K562 (cell line): ENCODE measurements around the gene AFF2. TPM values are rescaled to one million over a fixed set of nuclear protein-coding genes. Genes with fewer than 3 reads are reported as not detected.

Experiments used
- ATAC-seq: fragments of 200-7000 bp; cut with Tn5 transposase; 3 replicates; pipeline ENCODE4 v1.9.1; 2020; ENCODE audit warnings: moderate library complexity
- BruUV-seq: library from RNA; stranded (reverse); fragments of 400-500 nt; replicated peaks from 2 replicates; lab custom pipeline; 2021; lab: Mats Ljungman, UMichigan
- CTCF ChIA-PET: fragments of 300-600 bp; formaldehyde crosslinking; extraction: SDS; loops from one replicate; lab custom pipeline; 2021; ENCODE audit warnings: low intra/inter-chr PET ratio; lab: Yijun Ruan, JAX
- POLR2A ChIA-PET: fragments of 300-600, 350-650 bp; sonication (Branson Sonifier 250); formaldehyde crosslinking; extraction: SDS; loops from one replicate; lab custom pipeline; 2021; ENCODE audit warnings: antibody characterized with exemption, inconsistent platforms; lab: Yijun Ruan, JAX
- DNase-seq, 4 experiments: peaks; one replicate each; pipeline versions ENCODE4 v3.0.0 to v3.0.0-alpha.2; 2011 to 2018; ENCODE audit warnings: low spot score in 3 of 4, mixed read lengths in 3 of 4; ENCODE audit errors: extremely low read depth in 1 of 4
- FAIRE-seq: peaks from 2 replicates; lab custom pipeline; 2011; peaks lifted over from hg19 to GRCh38; lab: Jason Lieb, UNC
- H2AFZ ChIP-seq: 2 replicates; pipeline ENCODE4 v1.6.0; 2011; ENCODE audit warnings: low read depth, low read length, control low read depth, inconsistent platforms
- H3K27ac ChIP-seq: fragments of 200-600 bp; 3 replicates; pipeline ENCODE4 v1.8.0; 2011; ENCODE audit warnings: low read depth, mild to moderate bottlenecking, control low read depth, inconsistent platforms, low read length, moderate library complexity, mixed read lengths; ENCODE audit errors: extremely low read depth
- H3K27me3 ChIP-seq, 2 experiments: fragments of 300-600 bp in 1 of 2; 2 replicates in 1 of 2; 3 replicates in 1 of 2; pipeline versions ENCODE4 v1.6.0 to v1.8.0; 2011; ENCODE audit warnings: inconsistent platforms in 2 of 2, low read length in 2 of 2, mild to moderate bottlenecking in 1 of 2, mixed read lengths in 1 of 2, moderate library complexity in 1 of 2; ENCODE audit not compliant: control insufficient read depth in 2 of 2, insufficient read depth in 2 of 2
- H3K36me3 ChIP-seq: fragments of 300-600 bp; 3 replicates; pipeline ENCODE4 v1.8.0; 2011; ENCODE audit warnings: mild to moderate bottlenecking, low read length, inconsistent platforms; ENCODE audit not compliant: control insufficient read depth, insufficient read depth
- H3K4me1 ChIP-seq, 2 experiments: fragments of 200-600 bp in 1 of 2; replicated peaks in 1 of 2; 2 replicates in 1 of 2; 3 replicates in 1 of 2; pipeline versions ENCODE4 v1.5.1 to v1.8.0; 2011; ENCODE audit warnings: inconsistent platforms in 2 of 2, low read length in 2 of 2, mild to moderate bottlenecking in 1 of 2, mixed read lengths in 1 of 2, moderate library complexity in 1 of 2; ENCODE audit not compliant: control insufficient read depth in 2 of 2, insufficient read depth in 2 of 2
- H3K4me2 ChIP-seq: 2 replicates; pipeline ENCODE4 v1.6.1; 2011; ENCODE audit warnings: low read length, control low read depth, inconsistent platforms, mixed read lengths; ENCODE audit not compliant: insufficient read depth
- H3K4me3 ChIP-seq: fragments of 200-600 bp; sonication (generic), shearing (Covaris generic); 2 replicates; pipeline ENCODE4 v1.5.1; 2016; ENCODE audit warnings: control low read depth, inconsistent platforms
- H3K79me2 ChIP-seq: fragments of 200-600 bp; 3 replicates; pipeline ENCODE4 v1.8.0; 2011; ENCODE audit warnings: low read length, inconsistent platforms; ENCODE audit not compliant: control insufficient read depth, insufficient read depth
- H3K9ac ChIP-seq, 2 experiments: 2 replicates each; pipeline versions ENCODE4 v1.6.0 to v1.6.1; 2011; ENCODE audit warnings: low read depth in 2 of 2, low read length in 2 of 2, control low read depth in 1 of 2, inconsistent platforms in 1 of 2, mild to moderate bottlenecking in 1 of 2, mixed read lengths in 1 of 2; ENCODE audit not compliant: insufficient read depth in 1 of 2
- H3K9me1 ChIP-seq: one replicate; pipeline ENCODE4 v1.6.0; 2011; ENCODE audit warnings: inconsistent platforms, mild to moderate bottlenecking, low read length, moderate library complexity; ENCODE audit not compliant: control insufficient read depth, insufficient read depth
- H3K9me3 ChIP-seq: replicated peaks from 2 replicates; pipeline ENCODE4 v1.5.1; 2011; ENCODE audit warnings: low read depth, low read length, inconsistent platforms; ENCODE audit not compliant: control insufficient read depth, insufficient read depth
- H4K20me1 ChIP-seq: replicated peaks from 2 replicates; pipeline ENCODE4 v1.6.1; 2011; ENCODE audit warnings: low read length, inconsistent platforms, mixed read lengths; ENCODE audit not compliant: control insufficient read depth, insufficient read depth
- ATF7 ChIP-seq: fragments of 450-650 bp; IDR thresholded peaks from 2 replicates; pipeline ENCODE4 v1.7.1; 2014; ENCODE audit warnings: mild to moderate bottlenecking, moderate library complexity
- HNRNPH1 ChIP-seq: fragments of 200-400 bp; formaldehyde crosslinking; optimal IDR thresholded peaks from 2 replicates; pipeline ENCODE3; 2017; ENCODE audit warnings: low read depth, mild to moderate bottlenecking, low read length, moderate library complexity
- MBD2 ChIP-seq: sonication (generic); IDR thresholded peaks from 2 replicates; pipeline ENCODE4 v1.6.1; 2016; ENCODE audit warnings: low read depth, borderline replicate concordance
- NCOR1 ChIP-seq: fragments of 450-650 bp; IDR thresholded peaks from 2 replicates; pipeline ENCODE4 v1.6.1; 2016; ENCODE audit warnings: mild to moderate bottlenecking, moderate library complexity
- WGBS: fragments of 100-300 bp; shearing (Covaris generic); methylation state at CpG from one replicate; pipeline ENCODE4 v1.1.6; 2016; ENCODE audit warnings: low coverage, mixed read lengths; ENCODE audit not compliant: insufficient coverage; ENCODE audit errors: missing lambda C conversion rate; 5-methylcytosine and 5-hydroxymethylcytosine counted together
- in situ Hi-C: fragments of 300-500 bp; cut with MboI; formaldehyde crosslinking; loops from 4 replicates; pipeline ENCODE4 v1.15.0; 2018; ENCODE audit warnings: inconsistent platforms, mixed read lengths
- intact Hi-C: fragments of 100-400 bp; cut with micrococcal nuclease; formaldehyde crosslinking; loops from 2 replicates; pipeline ENCODE4 v1.14.2; 2022
- polyA plus RNA-seq, 8 experiments: library from polyadenylated mRNA; depleted of rRNA in 4 of 8; stranded (reverse) in 5 of 8; unstranded in 3 of 8; fragments of >200 nt; fragmentation: Nextera tagmentation in 2 of 8; fragmentation: Illumina TruSeq in 1 of 8; extraction: Ambion mirVana in 2 of 8; extraction: Trizol in 1 of 8; gene quantifications; 2 replicates each; pipeline versions ENCODE4 v1.2.1 to v1.2.3, GENCODE V29; 2011 to 2014; ENCODE audit warnings: inconsistent platforms in 1 of 8, missing spikeins in 1 of 8
- total RNA-seq, 7 experiments: library from RNA; depleted of rRNA in 6 of 7; stranded (reverse); fragments of >200 nt in 6 of 7; fragmentation: Illumina TruSeq in 2 of 7; extraction: Trizol in 2 of 7; gene quantifications; 2 replicates each; pipeline versions ENCODE4 v1.2.1 to v1.2.3, GENCODE V29; 2011 to 2021; ENCODE audit warnings: low replicate concordance in 1 of 7

AFF2 gene
- total and polyA plus RNA-seq, 9 of the 15 experiments (the other 6 are each of a cell fraction or from before 2014, with no cell fraction given), result 0.01 to 0.20 (median 0.07) TPM

GRCh38 chrX:148624951-148625474 is 124.6 kb downstream of the AFF2 start:
- Histone ChIP-seq H3K9ac (no peak overlapping the region), H3K79me2 (no peaks in the 10 kb centered on the region), H4K20me1 (no peaks in the 10 kb centered on the region), H3K4me1 (no peaks in the 10 kb centered on the region; a peak in 1 of 5 replicates), H3K4me3 (no peak overlapping the region), H3K9me1 (no peaks in the 10 kb centered on the region), H3K9me3 (no peaks in the 10 kb centered on the region), H3K4me2 (no peak overlapping the region), H3K27me3 (no peaks in the 10 kb centered on the region), H3K36me3 (no peaks in the 10 kb centered on the region), H2AFZ (no peak overlapping the region), H3K27ac (no peak overlapping the region)
- BruUV-seq, result no TSS peak
- no peak for ATAC-seq
- in situ Hi-C loops (no loop called here), intact Hi-C loops (no loop called here)
- no peak for DNase-seq
- TF ChIP-seq ATF7 (no peak), HNRNPH1 (no peak)
- 0% methylated on average over 2 of the region's 2 CpGs for WGBS
- ChIA-PET POLR2A (no interaction called here), CTCF (no interaction called here)
- no peak for FAIRE-seq

DNA sequence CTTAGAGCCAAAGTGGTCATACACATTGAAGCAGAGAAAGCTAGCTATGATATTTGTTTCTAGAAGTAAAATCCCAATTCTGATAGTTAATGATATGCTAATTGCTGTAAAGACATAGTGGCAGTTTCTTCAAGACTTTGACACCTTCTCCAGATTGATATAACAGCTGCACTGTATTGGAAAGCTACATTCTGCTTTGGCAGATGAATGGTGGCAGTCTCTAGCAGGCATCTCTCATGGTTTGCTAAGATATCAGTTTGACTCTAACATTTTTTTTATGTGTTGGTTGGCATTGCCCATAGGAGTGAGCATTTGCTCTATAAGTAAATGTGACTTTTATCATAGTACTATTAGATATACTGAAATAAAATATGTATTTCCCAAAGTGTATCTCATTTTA is 128.2 kb downstream of the AFF2 start:
- ChIA-PET POLR2A (no interaction called here), CTCF (no interaction called here)
- H3K4me3 ChIP-seq, result no peak overlapping the region
- H3K4me2 ChIP-seq, result no peak overlapping the region
- no peaks in the 10 kb centered on the region for H4K20me1 ChIP-seq
- in situ Hi-C loops (no loop called here), intact Hi-C loops (no loop called here)
- H3K27ac ChIP-seq, result no peak overlapping the region
- no peak for DNase-seq
- TF ChIP-seq MBD2 (no peak), NCOR1 (no peak)
- no TSS peak for BruUV-seq
- no peak for FAIRE-seq
- H3K4me1 ChIP-seq, result no peaks in the 10 kb centered on the region
- no peak overlapping the region for H2AFZ ChIP-seq
- H3K79me2 ChIP-seq, result no peaks in the 10 kb centered on the region
- no peak overlapping the region for H3K9ac ChIP-seq
- no peaks in the 10 kb centered on the region for H3K36me3 ChIP-seq
- H3K27me3 ChIP-seq, result no peaks in the 10 kb centered on the region
- no peaks in the 10 kb centered on the region for H3K9me1 ChIP-seq
- ATAC-seq, result no peak
- H3K9me3 ChIP-seq, result no peaks in the 10 kb centered on the region
